GM12878 (cell line): ENCODE results near the gene REPS2. TPM values are rescaled to one million over a fixed set of nuclear protein-coding genes. Genes with fewer than 3 reads are reported as not detected.

ENCODE experiments used
- ATAC-seq: fragments of 200-7000 bp; cut with Tn5 transposase; 3 replicates; pipeline ENCODE4 v1.9.1; 2020; ENCODE audit warnings: mild to moderate bottlenecking, moderate library complexity
- BruUV-seq: library from RNA; stranded (reverse); fragments of 400-500 nt; replicated peaks from 2 replicates; lab custom pipeline; 2021; lab: Mats Ljungman, UMichigan
- CTCF ChIA-PET: fragments of 300-600 bp; sonication (Branson Sonifier 250); formaldehyde crosslinking; extraction: SDS; loops from one replicate; lab custom pipeline; 2021; ENCODE audit warnings: inconsistent platforms; lab: Yijun Ruan, JAX
- POLR2A ChIA-PET: fragments of 350-600 bp; formaldehyde crosslinking; extraction: SDS; loops from one replicate; lab custom pipeline; 2021; ENCODE audit warnings: inconsistent platforms; lab: Charles Lee
- RAD21 ChIA-PET: fragments of 300-600 bp; sonication (Branson Sonifier 250); formaldehyde crosslinking; loops from one replicate; lab custom pipeline; 2023; ENCODE audit warnings: antibody characterized with exemption; ENCODE audit not compliant: unreplicated experiment; lab: Charles Lee
- SMC1A ChIA-PET: fragments of 300-600 bp; sonication (Branson Sonifier 250); formaldehyde crosslinking; loops from one replicate; lab custom pipeline; 2023; ENCODE audit not compliant: unreplicated experiment, uncharacterized antibody; lab: Charles Lee
- DNase-seq: peaks from one replicate; pipeline ENCODE4 v3.0.0-alpha.2; 2011; ENCODE audit warnings: low read depth, low spot score
- FAIRE-seq: peaks from 3 replicates; lab custom pipeline; 2011; peaks lifted over from hg19 to GRCh38; lab: Jason Lieb, UNC
- H2AFZ ChIP-seq: 2 replicates; pipeline ENCODE4 v1.6.0; 2011; ENCODE audit warnings: low read depth, low read length, control low read depth; ENCODE audit not compliant: control insufficient read depth
- H3K27ac ChIP-seq: 2 replicates; pipeline ENCODE4 v1.5.1; 2011; ENCODE audit warnings: control low read depth; ENCODE audit not compliant: control insufficient read depth, insufficient read depth
- H3K27me3 ChIP-seq, 2 experiments: replicated peaks in 1 of 2; 2 replicates each; pipeline versions ENCODE4 v1.6.0 to v1.6.1; 2011; ENCODE audit warnings: low read length in 1 of 2; ENCODE audit not compliant: control insufficient read depth in 2 of 2, insufficient read depth in 2 of 2
- H3K36me3 ChIP-seq, 2 experiments: 2 replicates each; pipeline ENCODE4 v1.5.1; 2011; ENCODE audit warnings: low read length in 1 of 2; ENCODE audit not compliant: control insufficient read depth in 2 of 2, insufficient read depth in 2 of 2
- H3K4me1 ChIP-seq: 2 replicates; pipeline ENCODE4 v1.6.1; 2011; ENCODE audit warnings: mild to moderate bottlenecking, low read length, moderate library complexity, mixed read lengths; ENCODE audit not compliant: control insufficient read depth, insufficient read depth
- H3K4me2 ChIP-seq: 2 replicates; pipeline ENCODE4 v1.6.0; 2011; ENCODE audit warnings: control low read depth; ENCODE audit not compliant: control insufficient read depth, insufficient read depth
- H3K4me3 ChIP-seq: fragments of 200-600 bp; sonication (generic); 2 replicates; pipeline ENCODE4 v1.5.1; 2016
- H3K79me2 ChIP-seq: 2 replicates; pipeline ENCODE4 v1.6.0; 2011; ENCODE audit warnings: low read length; ENCODE audit not compliant: control insufficient read depth, insufficient read depth
- H3K9ac ChIP-seq: 2 replicates; pipeline ENCODE4 v1.8.0; 2011; ENCODE audit warnings: low read length, control low read depth, mixed read lengths; ENCODE audit not compliant: control insufficient read depth, insufficient read depth
- H3K9me3 ChIP-seq: replicated peaks from 3 replicates; pipeline ENCODE4 v1.5.1; 2011; ENCODE audit warnings: mild to moderate bottlenecking, low read length; ENCODE audit not compliant: control insufficient read depth, insufficient read depth
- H4K20me1 ChIP-seq: 2 replicates; pipeline ENCODE4 v1.6.0; 2011; ENCODE audit not compliant: control insufficient read depth, insufficient read depth
- CHD2 ChIP-seq: IDR thresholded peaks from 2 replicates; pipeline ENCODE4 v1.6.1; 2011; ENCODE audit warnings: low read depth, low read length, improper control_type of control experiment, borderline replicate concordance
- NR2F1 ChIP-seq: fragments of 450-650 bp; conservative IDR thresholded peaks from 2 replicates; pipeline ENCODE4 v1.6.1; 2017; ENCODE audit warnings: mild to moderate bottlenecking
- RAD21 ChIP-seq: IDR thresholded peaks from 2 replicates; pipeline ENCODE4 v1.6.1; 2011; ENCODE audit warnings: mild to moderate bottlenecking, low read depth, low read length, moderate library complexity; ENCODE audit not compliant: insufficient read depth
- RB1 ChIP-seq: fragments of 450-650 bp; formaldehyde crosslinking; IDR thresholded peaks from 2 replicates; pipeline ENCODE4 v1.6.1; 2017; ENCODE audit warnings: mild to moderate bottlenecking, borderline replicate concordance
- RUNX3 ChIP-seq: IDR thresholded peaks from 2 replicates; pipeline ENCODE4 v1.6.1; 2012; ENCODE audit warnings: low read length, inconsistent platforms
- SMC3 ChIP-seq: IDR thresholded peaks from 2 replicates; pipeline ENCODE4 v1.6.1; 2011; ENCODE audit warnings: low read length, improper control_type of control experiment, borderline replicate concordance
- WGBS: methylation state at CpG from one replicate; pipeline ENCODE4 v1.1.6; 2016; ENCODE audit warnings: low lambda C conversion rate; ENCODE audit not compliant: insufficient replicate concordance, insufficient coverage; ENCODE audit errors: missing lambda C conversion rate; 5-methylcytosine and 5-hydroxymethylcytosine counted together
- in situ Hi-C: fragments of 300-500 bp; cut with MboI; formaldehyde crosslinking; loops from 9 replicates; pipeline ENCODE4 v1.14.3; 2018; ENCODE audit warnings: mixed read lengths
- intact Hi-C: fragments of 100-400 bp; cut with micrococcal nuclease; formaldehyde crosslinking; loops from one replicate; pipeline ENCODE4 v1.14.2; 2022; ENCODE audit not compliant: unreplicated experiment
- polyA plus RNA-seq, 11 experiments: library from polyadenylated mRNA; depleted of rRNA in 4 of 11; unstranded in 6 of 11; stranded (reverse) in 5 of 11; fragments of >200 nt; fragmentation: Nextera tagmentation in 4 of 11; fragmentation: Illumina TruSeq in 1 of 11; extraction: Ambion mirVana in 4 of 11; extraction: Trizol in 1 of 11; gene quantifications; 1 replicate in 1 of 11; 2 replicates in 10 of 11; pipeline versions ENCODE4 v1.2.1 to v1.2.3, GENCODE V29; 2011 to 2016; ENCODE audit warnings: inconsistent platforms in 2 of 11, missing spikeins in 2 of 11, low read depth in 1 of 11
- total RNA-seq, 4 experiments: library from RNA; depleted of rRNA in 3 of 4; stranded (reverse); fragments of >200 nt in 3 of 4; fragmentation: Illumina TruSeq in 1 of 4; extraction: Trizol in 1 of 4; gene quantifications; 2 replicates each; pipeline versions ENCODE4 v1.2.1 to v1.2.3, GENCODE V29; 2013 to 2021
- TF ChIP-seq, protein P1 (sequence below), 3 experiments: IDR thresholded peaks in 2 of 3; conservative IDR thresholded peaks in 1 of 3; 2 replicates each; pipeline ENCODE4 v1.5.1; 2011; ENCODE audit warnings: low read depth in 3 of 3, low read length in 3 of 3, mild to moderate bottlenecking in 3 of 3, control low read depth in 2 of 3, moderate library complexity in 2 of 3, inconsistent platforms in 1 of 3, mixed read lengths in 1 of 3; ENCODE audit not compliant: control insufficient read depth in 2 of 3, insufficient read depth in 1 of 3; ENCODE audit errors: extremely low read depth in 1 of 3
- TF ChIP-seq, protein P2 (sequence below): fragments of 450-650 bp; formaldehyde crosslinking; IDR thresholded peaks from 2 replicates; pipeline ENCODE4 v1.5.0; 2022; ENCODE audit warnings: mild to moderate bottlenecking, missing genetic modification characterization

REPS2 gene
- total and polyA plus RNA-seq, 10 of the 15 experiments (the other 5 are each of a cell fraction or from before 2014, with no cell fraction given), result 2.1 to 6.8 (median 3.9) TPM

DNA sequence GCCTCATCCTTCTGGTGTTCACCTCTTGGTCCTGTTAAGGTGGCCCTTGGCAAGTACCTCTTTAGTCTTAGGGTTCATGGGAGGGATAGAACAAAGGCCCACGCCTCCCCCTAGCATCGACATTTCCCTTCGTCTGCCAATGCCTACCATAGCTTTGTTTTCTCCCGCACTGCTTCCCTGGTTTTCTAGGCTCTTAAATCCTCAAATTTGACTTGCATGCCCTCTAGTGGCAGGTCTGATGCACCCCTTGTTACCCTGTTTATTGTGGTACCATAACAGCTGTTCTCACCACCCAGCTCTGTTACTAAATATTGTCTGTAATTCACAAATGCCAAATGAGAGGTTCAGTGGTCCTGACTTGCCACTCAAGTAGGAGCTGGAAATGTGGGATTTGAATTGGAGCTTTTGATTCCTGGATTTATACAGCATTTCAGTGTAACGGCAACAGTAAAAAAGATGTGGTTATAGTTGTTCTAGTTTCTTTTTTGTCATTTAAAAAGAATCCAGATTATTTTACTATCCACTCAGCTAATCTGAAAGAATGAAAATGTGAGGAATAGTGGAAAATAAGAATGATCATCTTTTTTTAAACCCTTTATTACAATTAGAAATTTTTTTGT, 100.1 kb downstream of the REPS2 start:
- Histone ChIP-seq H3K36me3 (no peaks in the 10 kb centered on the region), H3K27ac (no peak overlapping the region), H3K9ac (no peak overlapping the region), H3K79me2 (no peaks in the 10 kb centered on the region), H4K20me1 (no peaks in the 10 kb centered on the region), H3K4me1 (no peaks in the 10 kb centered on the region), H3K4me3 (no peak overlapping the region), H3K4me2 (no peak overlapping the region), H3K9me3 (no peaks in the 10 kb centered on the region), H3K27me3 (no peaks in the 10 kb centered on the region; a peak in 1 of 4 replicates), H2AFZ (no peak overlapping the region)
- ATAC-seq (peak; percentile 97), FAIRE-seq (peak; percentile 80), DNase-seq (peak; percentile 21)
- no TSS peak for BruUV-seq
- TF ChIP-seq, protein P1, sequence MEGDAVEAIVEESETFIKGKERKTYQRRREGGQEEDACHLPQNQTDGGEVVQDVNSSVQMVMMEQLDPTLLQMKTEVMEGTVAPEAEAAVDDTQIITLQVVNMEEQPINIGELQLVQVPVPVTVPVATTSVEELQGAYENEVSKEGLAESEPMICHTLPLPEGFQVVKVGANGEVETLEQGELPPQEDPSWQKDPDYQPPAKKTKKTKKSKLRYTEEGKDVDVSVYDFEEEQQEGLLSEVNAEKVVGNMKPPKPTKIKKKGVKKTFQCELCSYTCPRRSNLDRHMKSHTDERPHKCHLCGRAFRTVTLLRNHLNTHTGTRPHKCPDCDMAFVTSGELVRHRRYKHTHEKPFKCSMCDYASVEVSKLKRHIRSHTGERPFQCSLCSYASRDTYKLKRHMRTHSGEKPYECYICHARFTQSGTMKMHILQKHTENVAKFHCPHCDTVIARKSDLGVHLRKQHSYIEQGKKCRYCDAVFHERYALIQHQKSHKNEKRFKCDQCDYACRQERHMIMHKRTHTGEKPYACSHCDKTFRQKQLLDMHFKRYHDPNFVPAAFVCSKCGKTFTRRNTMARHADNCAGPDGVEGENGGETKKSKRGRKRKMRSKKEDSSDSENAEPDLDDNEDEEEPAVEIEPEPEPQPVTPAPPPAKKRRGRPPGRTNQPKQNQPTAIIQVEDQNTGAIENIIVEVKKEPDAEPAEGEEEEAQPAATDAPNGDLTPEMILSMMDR (IDR thresholded peaks at IDR 0.05 in 2 of 3, conservative IDR thresholded peaks at IDR 0.05 in 1 of 3; ENCODE audit: control insufficient read depth in 2 of 3, extremely low read depth in 1 of 3, insufficient read depth in 1 of 3, low read depth in 3 of 3, low read length in 3 of 3), result peak; percentile 83 to 85 (median 84)
- TF ChIP-seq RB1 (peak; percentile 54; the same call in 1 of the 2 replicates), RAD21 (peak; percentile 88), SMC3 (peak; percentile 77), CHD2 (no peak), RUNX3 (peak; percentile 26; the same call in 1 of the 2 replicates), NR2F1 (no peak)
- TF ChIP-seq, protein P2, sequence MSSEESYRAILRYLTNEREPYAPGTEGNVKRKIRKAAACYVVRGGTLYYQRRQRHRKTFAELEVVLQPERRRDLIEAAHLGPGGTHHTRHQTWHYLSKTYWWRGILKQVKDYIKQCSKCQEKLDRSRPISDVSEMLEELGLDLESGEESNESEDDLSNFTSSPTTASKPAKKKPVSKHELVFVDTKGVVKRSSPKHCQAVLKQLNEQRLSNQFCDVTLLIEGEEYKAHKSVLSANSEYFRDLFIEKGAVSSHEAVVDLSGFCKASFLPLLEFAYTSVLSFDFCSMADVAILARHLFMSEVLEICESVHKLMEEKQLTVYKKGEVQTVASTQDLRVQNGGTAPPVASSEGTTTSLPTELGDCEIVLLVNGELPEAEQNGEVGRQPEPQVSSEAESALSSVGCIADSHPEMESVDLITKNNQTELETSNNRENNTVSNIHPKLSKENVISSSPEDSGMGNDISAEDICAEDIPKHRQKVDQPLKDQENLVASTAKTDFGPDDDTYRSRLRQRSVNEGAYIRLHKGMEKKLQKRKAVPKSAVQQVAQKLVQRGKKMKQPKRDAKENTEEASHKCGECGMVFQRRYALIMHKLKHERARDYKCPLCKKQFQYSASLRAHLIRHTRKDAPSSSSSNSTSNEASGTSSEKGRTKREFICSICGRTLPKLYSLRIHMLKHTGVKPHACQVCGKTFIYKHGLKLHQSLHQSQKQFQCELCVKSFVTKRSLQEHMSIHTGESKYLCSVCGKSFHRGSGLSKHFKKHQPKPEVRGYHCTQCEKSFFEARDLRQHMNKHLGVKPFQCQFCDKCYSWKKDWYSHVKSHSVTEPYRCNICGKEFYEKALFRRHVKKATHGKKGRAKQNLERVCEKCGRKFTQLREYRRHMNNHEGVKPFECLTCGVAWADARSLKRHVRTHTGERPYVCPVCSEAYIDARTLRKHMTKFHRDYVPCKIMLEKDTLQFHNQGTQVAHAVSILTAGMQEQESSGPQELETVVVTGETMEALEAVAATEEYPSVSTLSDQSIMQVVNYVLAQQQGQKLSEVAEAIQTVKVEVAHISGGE (CRISPR knock-in tag), result no peak
- POLR2A ChIA-PET, result interaction anchor here (2.6 kb wide), 1 partner anchor 163 kb away, joined by 14 read pairs; no protein-coding TSS in a partner anchor
- CTCF ChIA-PET, result interaction anchor here (0.6 to 5.7 kb wide), 44 partner anchors 7 to 501 kb away, joined by 3 to 205 read pairs (median 6); partner anchors contain the start of gene REPS2
- intact Hi-C loops, result loop anchor here (1.0 kb wide), 3 partner anchors 39 to 220 kb away; no protein-coding TSS in a partner anchor
- WGBS, result 9% methylated on average over 5 of the region's 5 CpGs
- in situ Hi-C loops, result no loop called here
- RAD21 ChIA-PET, result interaction anchor here (0.7 to 3.9 kb wide), 24 partner anchors 8 to 220 kb away, joined by 3 to 75 read pairs (median 4); no protein-coding TSS in a partner anchor
- SMC1A ChIA-PET, result interaction anchor here (0.7 to 5.1 kb wide), 35 partner anchors 9 to 780 kb away, joined by 3 to 109 read pairs (median 5); no protein-coding TSS in a partner anchor
